Endodermal cell (in vitro differentiated cells): Measurements from ENCODE around the gene HS3ST3A1. TPM values are rescaled to one million over a fixed set of nuclear protein-coding genes. Genes with fewer than 3 reads are reported as not detected.

Experiments used
- DNase-seq: peaks from one replicate; pipeline ENCODE4 v3.0.0-alpha.2; 2017
- H3K27ac ChIP-seq: 2 replicates; pipeline ENCODE4 v1.5.1; 2013; ENCODE audit warnings: mild to moderate bottlenecking, low read depth, low read length, moderate library complexity
- H3K27me3 ChIP-seq: 2 replicates; pipeline ENCODE4 v1.6.1; 2013; ENCODE audit warnings: mild to moderate bottlenecking, low read length, moderate library complexity; ENCODE audit not compliant: insufficient read depth, control insufficient read depth, poor library complexity, severe bottlenecking
- H3K36me3 ChIP-seq: 2 replicates; pipeline ENCODE4 v1.7.0; 2013; ENCODE audit warnings: mild to moderate bottlenecking, low read length, moderate library complexity; ENCODE audit not compliant: control insufficient read depth, insufficient read depth
- H3K4me1 ChIP-seq: one replicate; pipeline ENCODE4 v1.7.0; 2013; ENCODE audit warnings: low read length; ENCODE audit not compliant: control insufficient read depth, insufficient read depth
- H3K4me3 ChIP-seq: 2 replicates; pipeline ENCODE4 v1.5.1; 2013; ENCODE audit warnings: mild to moderate bottlenecking, low read length, moderate library complexity
- H3K9ac ChIP-seq: 2 replicates; pipeline ENCODE4 v1.6.1; 2013; ENCODE audit warnings: mild to moderate bottlenecking, low read length, moderate library complexity; ENCODE audit not compliant: poor library complexity, severe bottlenecking; ENCODE audit errors: extremely low read depth
- H3K9me3 ChIP-seq: 2 replicates; pipeline ENCODE4 v1.6.1; 2013; ENCODE audit warnings: mild to moderate bottlenecking, low read length, moderate library complexity; ENCODE audit not compliant: control insufficient read depth
- H3K27ac Mint-ChIP-seq: 2 replicates; pipeline ENCODE4 v1.8.0; 2020; ENCODE audit warnings: mixed read lengths
- H3K27me3 Mint-ChIP-seq: 2 replicates; pipeline ENCODE4 v1.8.0; 2021; ENCODE audit warnings: mild to moderate bottlenecking, mixed read lengths; ENCODE audit not compliant: insufficient read depth
- H3K36me3 Mint-ChIP-seq: 2 replicates; pipeline ENCODE4 v1.8.0; 2020; ENCODE audit warnings: low read depth, mixed read lengths
- H3K4me1 Mint-ChIP-seq: 2 replicates; pipeline ENCODE4 v1.8.0; 2020; ENCODE audit warnings: mixed read lengths
- H3K4me3 Mint-ChIP-seq: 2 replicates; pipeline ENCODE4 v1.8.0; 2020; ENCODE audit warnings: mild to moderate bottlenecking, moderate library complexity, mixed read lengths
- H3K9me3 Mint-ChIP-seq: 2 replicates; pipeline ENCODE4 v1.8.0; 2020; ENCODE audit warnings: mild to moderate bottlenecking, mixed read lengths
- CTCF ChIP-seq: fragments of 200-600 bp; sonication (generic); conservative IDR thresholded peaks from 2 replicates; pipeline ENCODE4 v1.5.0; 2021; ENCODE audit warnings: antibody characterized with exemption, mild to moderate bottlenecking
- WGBS, 2 experiments: methylation state at CpG; one replicate each; pipeline versions ENCODE4 v1.1.5 to v1.1.7; 2013; ENCODE audit warnings: missing lambda C conversion rate in 2 of 2, mixed read lengths in 1 of 2; ENCODE audit not compliant: insufficient coverage in 1 of 2, insufficient read length in 1 of 2; 5-methylcytosine and 5-hydroxymethylcytosine counted together
- total RNA-seq, 2 donors: library from RNA; stranded (reverse); fragmentation: NEBNext Ultra II Directional in 1 of 2; extraction: Animal tissue kit (Norgen Biotek cat#: 25700) in 1 of 2; gene quantifications; 2 replicates in 1 of 2; 3 replicates in 1 of 2; pipeline ENCODE4 v1.2.1, GENCODE V29; 2021

The HS3ST3A1 gene
- total RNA-seq, 2 donors from 2014 or later = 1.9 to 2.4 TPM

GRCh38 chr17:13600475-13601321 is 1.0 kb downstream of the HS3ST3A1 start:
- H3K4me3 Mint-ChIP-seq = peak overlapping the region; percentile 76
- H3K9ac ChIP-seq = no peak overlapping the region
- DNase-seq = peak; percentile 85
- H3K27ac Mint-ChIP-seq = no peak overlapping the region
- H3K36me3 Mint-ChIP-seq = no peaks in the 10 kb centered on the region
- peak overlapping the region; percentile 86 for H3K4me3 ChIP-seq
- H3K27me3 ChIP-seq = peaks cover 29% of the 10 kb centered on the region
- H3K4me1 Mint-ChIP-seq = peaks cover 19% of the 10 kb centered on the region
- H3K9me3 Mint-ChIP-seq = peaks cover 4% of the 10 kb centered on the region
- H3K9me3 ChIP-seq = no peaks in the 10 kb centered on the region
- H3K4me1 ChIP-seq = no peaks in the 10 kb centered on the region
- H3K27ac ChIP-seq = no peak overlapping the region
- TF ChIP-seq CTCF = peak; percentile 30
- peaks cover 65% of the 10 kb centered on the region for H3K27me3 Mint-ChIP-seq
- WGBS, 2 experiments = 2 to 3% methylated on average over 20 to 101 of the region's 101 CpGs
- H3K36me3 ChIP-seq = no peaks in the 10 kb centered on the region

- peaks cover 29% of the 10 kb centered on the region for H3K27me3 ChIP-seq
- Mint-ChIP-seq H3K27ac (no peak overlapping the region), H3K27me3 (peaks cover 60% of the 10 kb centered on the region), H3K9me3 (peaks cover under 1% of the 10 kb centered on the region), H3K36me3 (no peaks in the 10 kb centered on the region), H3K4me3 (peak overlapping the region; percentile 76), H3K4me1 (peaks cover 21% of the 10 kb centered on the region)
- no peak overlapping the region for H3K9ac ChIP-seq
- WGBS, 2 experiments = 27 to 40% methylated on average over 2 of the region's 3 CpGs
- H3K4me3 ChIP-seq = peak overlapping the region; percentile 86
- no peak overlapping the region for H3K27ac ChIP-seq
- TF ChIP-seq CTCF = no peak
- H3K4me1 ChIP-seq = peaks cover 3% of the 10 kb centered on the region
- H3K9me3 ChIP-seq = no peaks in the 10 kb centered on the region
- H3K36me3 ChIP-seq = no peaks in the 10 kb centered on the region
- DNase-seq = no peak
Measured at GRCh38 chr17:13599864-13600263, 1.9 kb downstream of the HS3ST3A1 start.

GRCh38 chr17:13599168-13599577 is 2.6 kb downstream of the HS3ST3A1 start:
- Mint-ChIP-seq H3K4me3 (no peak overlapping the region), H3K36me3 (no peaks in the 10 kb centered on the region), H3K4me1 (peaks cover 27% of the 10 kb centered on the region), H3K27me3 (peaks cover 54% of the 10 kb centered on the region), H3K27ac (no peak overlapping the region), H3K9me3 (no peaks in the 10 kb centered on the region)
- peaks cover 3% of the 10 kb centered on the region for H3K4me1 ChIP-seq
- TF ChIP-seq CTCF = no peak
- DNase-seq = no peak
- no peaks in the 10 kb centered on the region for H3K9me3 ChIP-seq
- H3K27me3 ChIP-seq = peaks cover 29% of the 10 kb centered on the region
- 81% methylated on average over 1 of the region's 1 CpG; no CpG with 5 or more reads in 1 of the 2 experiments for WGBS, 2 experiments
- no peak overlapping the region for H3K9ac ChIP-seq
- H3K36me3 ChIP-seq = no peaks in the 10 kb centered on the region
- peak overlapping the region; percentile 86 for H3K4me3 ChIP-seq
- no peak overlapping the region for H3K27ac ChIP-seq
